HG03354 (cell line): Measurements from ENCODE around the gene TRPC4AP.
A peak's percentile ranks its signal among the peaks of the same experiment; 100 is the strongest.
"Not testable (repeated sequence)": the region's sequence is repeated elsewhere in the genome, so short reads cannot be mapped to it uniquely, and the experiment has no call there.

Source experiments
- ATAC-seq: cut with Tn5 transposase; IDR thresholded peaks from one replicate; pipeline ENCODE4 v1.9.1; 2021; ENCODE audit warnings: mild to moderate bottlenecking; ENCODE audit not compliant: unreplicated experiment, poor library complexity, severe bottlenecking

TRPC4AP gene

GRCh38 chr20:35063168-35063567 is 29.4 kb downstream of the TRPC4AP start:
- no peak for ATAC-seq

GRCh38 chr20:35062478-35062877 is 30.1 kb downstream of the TRPC4AP start:
- no peak for ATAC-seq

GRCh38 chr20:35060168-35060567 is 32.4 kb downstream of the TRPC4AP start:
- no peak for ATAC-seq

GRCh38 chr20:35059612-35060011 is 33.0 kb downstream of the TRPC4AP start:
- no peak for ATAC-seq

GRCh38 chr20:35059110-35059509 is 33.5 kb downstream of the TRPC4AP start:
- no peak for ATAC-seq

GRCh38 chr20:35055445-35056276 is 36.9 kb downstream of the TRPC4AP start:
- ATAC-seq, result peak; percentile 56

DNA sequence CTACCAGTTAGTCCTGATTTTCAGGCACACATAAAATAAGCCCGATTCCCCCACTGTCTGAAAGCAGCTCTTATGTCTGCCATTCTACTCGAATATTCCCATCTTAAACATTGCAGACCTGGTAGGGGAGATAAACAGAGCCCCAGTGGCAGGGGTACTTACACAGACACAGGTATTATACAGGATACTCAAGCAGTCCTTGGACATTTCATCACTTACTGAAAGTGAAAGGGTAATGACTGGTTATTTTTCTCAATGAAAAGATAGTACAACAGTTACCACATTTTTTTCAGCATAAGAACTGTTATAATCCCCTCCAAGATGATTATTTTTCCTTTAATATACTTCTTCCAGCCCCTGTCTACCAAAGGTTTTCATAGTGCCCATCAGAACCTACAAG is 37.8 kb downstream of the TRPC4AP start:
- ATAC-seq, result no peak

DNA sequence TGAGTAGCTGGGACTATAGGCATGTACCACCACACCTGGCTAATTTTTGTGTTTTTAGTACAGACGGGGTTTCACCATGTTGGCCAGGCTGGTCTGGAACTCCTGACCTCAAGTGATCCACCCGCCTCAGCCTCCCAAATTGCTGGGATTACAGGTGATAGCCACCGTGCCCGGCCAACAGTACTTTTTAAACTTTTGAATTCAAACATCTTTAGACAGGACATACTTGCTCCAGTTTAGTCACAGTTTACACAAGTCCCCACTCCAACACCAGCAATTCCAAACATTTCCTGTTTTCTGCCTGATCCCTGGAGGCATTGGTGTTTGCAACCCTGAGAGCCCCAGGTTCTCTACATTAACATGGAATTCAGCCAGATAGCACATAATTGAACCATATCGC is 40.0 kb downstream of the TRPC4AP start:
- ATAC-seq, result not testable (repeated sequence)

- no peak for ATAC-seq
Observed at GRCh38 chr20:35049776-35050352, 42.7 kb downstream of the TRPC4AP start.

- ATAC-seq, result no peak
Observed at GRCh38 chr20:35048739-35049138, 43.9 kb downstream of the TRPC4AP start.

- no peak for ATAC-seq
Observed at GRCh38 chr20:35042268-35042667, 50.3 kb downstream of the TRPC4AP start.

GRCh38 chr20:35040646-35041045 is 52.0 kb downstream of the TRPC4AP start:
- no peak for ATAC-seq

- no peak for ATAC-seq
Observed at GRCh38 chr20:35039846-35040489, 52.6 kb downstream of the TRPC4AP start.

GRCh38 chr20:35039146-35039545 is 53.5 kb downstream of the TRPC4AP start:
- ATAC-seq, result no peak

DNA sequence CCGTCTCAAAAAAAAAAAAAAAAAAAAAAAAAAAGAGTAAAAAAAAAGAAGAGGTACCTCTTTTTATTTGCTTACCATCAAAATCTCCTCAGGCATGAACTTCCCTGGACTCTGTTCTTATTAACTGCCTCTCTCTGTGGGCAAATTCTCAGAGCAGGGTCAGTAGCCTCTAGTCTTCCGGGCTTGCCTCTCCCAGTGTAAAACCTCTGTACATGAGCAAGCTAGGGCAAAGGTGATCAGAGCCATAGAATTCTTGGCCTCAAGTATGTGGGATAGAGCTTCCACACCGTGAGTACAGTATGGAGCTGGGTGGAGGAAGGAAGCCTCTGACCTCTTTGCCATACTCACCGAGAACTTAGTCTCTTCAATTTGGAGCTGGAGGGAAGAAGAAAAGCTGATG is 58.5 kb downstream of the TRPC4AP start:
- ATAC-seq, result no peak

DNA sequence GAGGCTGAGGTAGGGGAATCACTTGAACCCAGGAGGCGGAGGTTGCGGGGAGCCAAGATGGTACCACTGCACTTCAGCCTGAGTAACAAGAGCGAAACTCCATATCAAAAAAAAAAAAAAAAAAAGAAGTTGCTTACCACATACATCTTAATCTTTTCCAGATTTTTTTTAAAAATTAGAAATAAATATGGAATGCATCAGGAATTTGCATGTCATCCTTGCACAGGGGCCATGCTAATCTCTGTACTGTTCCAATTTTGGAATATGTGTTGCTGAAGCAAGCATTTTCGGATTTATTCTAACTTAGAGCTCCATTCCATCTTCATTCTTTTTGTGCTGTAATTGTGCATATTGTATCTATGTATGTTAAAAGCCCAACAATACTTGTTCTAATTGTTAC is 62.5 kb downstream of the TRPC4AP start:
- ATAC-seq, result no peak

GRCh38 chr20:35027301-35027700 is 65.3 kb downstream of the TRPC4AP start:
- ATAC-seq, result no peak

- no peak for ATAC-seq
Observed at GRCh38 chr20:35025116-35025515, 67.5 kb downstream of the TRPC4AP start.

DNA sequence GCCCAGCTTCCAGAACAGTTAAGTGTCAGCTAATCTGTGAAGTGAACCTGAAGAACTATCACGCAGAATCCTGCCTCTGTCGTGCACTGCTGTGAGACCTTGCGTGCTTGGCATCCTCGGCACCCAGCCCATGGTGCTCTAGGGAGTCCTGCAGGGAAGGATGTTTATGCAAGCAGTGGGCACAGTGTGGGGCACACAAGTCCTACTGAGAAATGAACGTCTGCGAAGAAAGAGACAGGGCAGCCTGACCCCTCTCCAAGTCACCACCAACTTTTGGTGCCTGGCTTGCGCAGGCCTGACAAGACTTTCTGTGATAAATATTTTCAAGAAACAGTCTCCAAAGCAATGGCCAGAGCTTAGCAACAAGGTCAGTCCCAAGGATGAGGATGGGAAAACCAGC is 69.0 kb downstream of the TRPC4AP start:
- no peak for ATAC-seq

DNA sequence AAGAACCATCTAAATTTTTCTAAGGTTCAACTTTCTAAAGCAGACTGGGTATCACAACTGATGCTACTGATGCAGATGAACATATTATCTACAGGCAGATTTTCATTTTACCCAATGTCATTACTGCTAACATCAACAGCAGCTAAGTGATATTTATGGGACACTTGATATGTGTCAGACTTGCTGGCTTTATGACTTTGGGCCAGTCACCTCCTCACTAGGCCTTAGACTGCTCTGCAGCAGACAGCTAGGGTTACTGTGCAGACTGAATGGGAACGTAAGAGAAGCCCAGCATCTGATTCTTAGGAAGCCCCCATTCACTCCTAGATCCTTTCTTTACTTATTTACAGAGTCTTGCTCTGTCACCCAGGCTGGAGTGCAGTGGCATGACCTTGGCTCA is 70.8 kb downstream of the TRPC4AP start:
- no peak for ATAC-seq

DNA sequence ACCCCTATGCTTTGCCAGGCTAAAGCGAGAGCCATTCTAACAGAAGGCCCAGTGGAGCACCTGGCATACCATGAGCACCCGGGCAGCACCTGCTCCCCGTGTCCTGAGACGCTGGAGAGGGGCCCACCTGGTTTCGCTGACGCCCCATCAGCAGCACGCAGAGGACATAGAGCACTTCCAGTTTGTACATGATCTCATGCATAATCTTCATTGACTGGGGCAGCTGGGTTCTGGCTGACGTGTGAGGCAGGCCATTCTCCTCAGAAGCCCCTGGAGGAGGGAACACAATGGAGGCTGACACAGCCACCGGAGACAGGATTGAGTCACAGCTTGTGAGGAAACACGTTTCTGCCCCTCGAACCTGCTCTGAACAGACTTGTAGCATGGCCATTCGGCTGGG is 71.5 kb downstream of the TRPC4AP start:
- no peak for ATAC-seq
